Ascending aorta (tissue), 2 donors: ENCODE results near the gene VMAC. TPM values are rescaled to one million over a fixed set of nuclear protein-coding genes. Genes with fewer than 3 reads are reported as not detected.

Experiments
- DNase-seq, 2 donors: peaks; one replicate each; pipeline ENCODE4 v3.0.0-alpha.2; 2019; ENCODE audit warnings: low spot score in 2 of 2
- H3K27ac ChIP-seq, 2 donors: fragments of 200-600 bp; sonication (generic); one replicate each; pipeline ENCODE4 v1.5.1; 2016 to 2017; ENCODE audit warnings: mild to moderate bottlenecking in 1 of 2
- H3K27me3 ChIP-seq: fragments of 200-600 bp; sonication (generic); one replicate; pipeline ENCODE4 v1.5.1; 2017
- H3K36me3 ChIP-seq, 2 donors: fragments of 200-600 bp; sonication (generic); one replicate each; pipeline ENCODE4 v1.5.1; 2016
- H3K4me1 ChIP-seq, 2 donors: fragments of 200-600 bp; sonication (generic); one replicate each; pipeline ENCODE4 v1.5.1; 2016 to 2017; ENCODE audit warnings: mild to moderate bottlenecking in 1 of 2
- H3K4me3 ChIP-seq, 2 donors: fragments of 200-600 bp; sonication (generic); one replicate each; pipeline ENCODE4 v1.5.1; 2016 to 2017; ENCODE audit warnings: mild to moderate bottlenecking in 1 of 2
- H3K9me3 ChIP-seq, 2 donors: fragments of 200-600 bp; sonication (generic); one replicate each; pipeline ENCODE4 v1.5.1; 2016
- intact Hi-C: fragments of 100-400 bp; cut with DNase I; formaldehyde crosslinking; loops from one replicate; pipeline ENCODE4 v1.15.1; 2023
- total RNA-seq: library from RNA; depleted of rRNA; stranded (reverse); fragments of >200 nt; gene quantifications from one replicate; pipeline ENCODE4 v1.1.0, GENCODE V29; 2016
- TF ChIP-seq, protein P1 (sequence below), 3 experiments: fragments of 200-600 bp in 2 of 3; fragments of 450-650 bp in 1 of 3; sonication (generic) in 2 of 3; IDR thresholded peaks; one replicate each; pipeline ENCODE4 v1.5.1; 2016 to 2019; ENCODE audit warnings: antibody characterized with exemption in 3 of 3, mild to moderate bottlenecking in 1 of 3, moderate library complexity in 1 of 3

Gene VMAC
- total RNA-seq, 1 donor from 2014 or later: 15.2 TPM

DNA sequence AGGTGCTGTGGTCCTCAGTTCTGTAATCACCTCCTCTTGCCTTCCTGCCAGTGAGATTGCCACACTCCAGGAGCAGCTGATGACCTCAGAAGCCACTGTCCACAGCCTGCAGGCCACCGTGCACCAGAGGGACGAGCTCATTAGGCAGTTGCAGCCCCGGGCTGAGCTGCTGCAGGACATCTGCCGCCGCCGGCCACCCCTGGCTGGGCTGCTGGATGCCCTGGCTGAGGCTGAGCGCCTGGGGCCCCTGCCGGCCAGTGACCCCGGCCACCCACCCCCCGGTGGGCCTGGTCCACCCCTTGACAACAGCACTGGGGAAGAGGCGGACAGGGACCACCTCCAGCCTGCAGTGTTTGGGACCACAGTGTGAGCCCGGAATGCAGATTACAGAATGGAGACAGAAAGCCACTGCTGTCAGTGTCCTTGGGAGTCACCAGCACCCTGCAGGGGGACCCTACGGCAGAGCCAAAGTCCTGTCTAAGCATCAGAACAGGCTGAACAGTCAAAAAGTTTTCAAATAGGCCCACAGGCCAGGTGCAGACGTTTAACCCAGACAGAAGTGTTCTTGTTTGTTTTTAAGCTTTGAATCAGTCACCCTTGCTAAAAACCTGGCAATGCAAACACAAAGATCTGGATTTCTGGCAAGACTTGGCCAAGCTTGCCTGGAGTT is 4.2 kb downstream of the VMAC start:
- H3K36me3 ChIP-seq: peaks cover 12 to 16% of the 10 kb centered on the region in 2 donors
- H3K27ac ChIP-seq: no peak overlapping the region
- H3K27me3 ChIP-seq: no peaks in the 10 kb centered on the region
- no peaks in the 10 kb centered on the region for H3K9me3 ChIP-seq
- intact Hi-C loops: loop anchor here (10.0 kb wide), 2 partner anchors 516 to 836 kb away; partner anchors contain the start of gene KHSRP
- no peak for DNase-seq
- peaks cover 5 to 17% of the 10 kb centered on the region in 2 donors for H3K4me1 ChIP-seq
- TF ChIP-seq, protein P1, sequence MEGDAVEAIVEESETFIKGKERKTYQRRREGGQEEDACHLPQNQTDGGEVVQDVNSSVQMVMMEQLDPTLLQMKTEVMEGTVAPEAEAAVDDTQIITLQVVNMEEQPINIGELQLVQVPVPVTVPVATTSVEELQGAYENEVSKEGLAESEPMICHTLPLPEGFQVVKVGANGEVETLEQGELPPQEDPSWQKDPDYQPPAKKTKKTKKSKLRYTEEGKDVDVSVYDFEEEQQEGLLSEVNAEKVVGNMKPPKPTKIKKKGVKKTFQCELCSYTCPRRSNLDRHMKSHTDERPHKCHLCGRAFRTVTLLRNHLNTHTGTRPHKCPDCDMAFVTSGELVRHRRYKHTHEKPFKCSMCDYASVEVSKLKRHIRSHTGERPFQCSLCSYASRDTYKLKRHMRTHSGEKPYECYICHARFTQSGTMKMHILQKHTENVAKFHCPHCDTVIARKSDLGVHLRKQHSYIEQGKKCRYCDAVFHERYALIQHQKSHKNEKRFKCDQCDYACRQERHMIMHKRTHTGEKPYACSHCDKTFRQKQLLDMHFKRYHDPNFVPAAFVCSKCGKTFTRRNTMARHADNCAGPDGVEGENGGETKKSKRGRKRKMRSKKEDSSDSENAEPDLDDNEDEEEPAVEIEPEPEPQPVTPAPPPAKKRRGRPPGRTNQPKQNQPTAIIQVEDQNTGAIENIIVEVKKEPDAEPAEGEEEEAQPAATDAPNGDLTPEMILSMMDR (IDR thresholded peaks at IDR 0.05): no peak
- H3K4me3 ChIP-seq: no peak overlapping the region

DNA sequence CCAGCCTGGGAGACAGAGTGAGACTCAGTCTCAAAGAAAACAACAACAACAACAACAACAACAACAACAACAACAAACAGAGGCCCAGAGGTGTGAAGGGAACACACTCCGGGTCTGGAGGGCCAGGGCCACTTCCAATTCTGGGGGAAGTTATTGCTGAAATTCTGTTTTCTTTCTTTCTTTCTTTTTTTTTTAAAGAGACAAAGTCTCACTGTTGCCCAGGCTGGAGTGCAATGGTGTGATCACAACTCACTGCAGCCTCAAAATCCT is 5.9 kb downstream of the VMAC start:
- H3K9me3 ChIP-seq: no peaks in the 10 kb centered on the region
- H3K36me3 ChIP-seq: peaks cover 16 to 20% of the 10 kb centered on the region in 2 donors
- TF ChIP-seq, protein P1 (IDR thresholded peaks at IDR 0.05): no peak
- intact Hi-C loops: no loop called here
- peaks cover 1 to 13% of the 10 kb centered on the region in 2 donors for H3K4me1 ChIP-seq
- no peak for DNase-seq
- no peak overlapping the region for H3K4me3 ChIP-seq
- no peak overlapping the region for H3K27ac ChIP-seq
- H3K27me3 ChIP-seq: no peaks in the 10 kb centered on the region

GRCh38 chr19:5911366-5911765 is 6.7 kb downstream of the VMAC start:
- Histone ChIP-seq H3K27me3 (no peaks in the 10 kb centered on the region), H3K36me3 (peaks cover 21 to 28% of the 10 kb centered on the region in 2 donors), H3K4me3 (no peak overlapping the region), H3K4me1 (peaks cover 0 to 5% of the 10 kb centered on the region in 2 donors), H3K9me3 (no peaks in the 10 kb centered on the region), H3K27ac (no peak overlapping the region)
- intact Hi-C loops: no loop called here
- DNase-seq: no peak
- TF ChIP-seq, protein P1 (IDR thresholded peaks at IDR 0.05): no peak

DNA sequence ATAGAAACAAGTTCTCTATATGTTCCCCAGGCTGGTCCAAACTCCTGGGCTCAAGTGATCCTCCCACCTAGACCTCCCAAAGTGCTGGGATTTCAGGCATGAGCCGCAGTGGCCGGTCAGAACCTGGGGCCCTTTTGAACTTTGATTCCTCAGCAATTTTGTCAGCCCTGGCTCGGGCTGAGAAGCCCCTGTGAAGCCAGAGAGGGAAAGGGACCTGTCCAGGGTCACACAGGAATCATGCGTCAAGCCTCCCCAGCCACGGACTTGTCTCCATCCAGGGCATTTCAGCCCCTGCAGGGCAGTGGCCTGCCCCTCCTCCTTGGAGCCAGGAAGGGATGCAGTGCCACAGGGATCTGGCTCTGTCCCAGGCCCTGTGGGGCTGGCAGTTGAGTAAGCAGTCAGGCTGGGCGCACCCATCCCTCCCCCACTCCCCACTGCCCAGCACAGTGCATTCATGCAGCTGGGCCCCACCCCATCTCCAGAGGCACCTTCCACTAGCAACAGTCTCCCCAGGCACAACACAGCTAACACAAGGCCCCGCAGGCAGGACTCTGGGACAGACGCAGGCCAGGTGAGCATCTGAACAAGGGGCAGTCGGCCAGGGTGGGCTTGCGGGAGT is 9.2 kb downstream of the VMAC start, which contains the start of gene CAPS:
CAPS (plus strand) TSS at position 516 of the 619 bp plus-strand sequence. CDS start 153 bp downstream, outside the sequence.
- Histone ChIP-seq H3K27me3 (no peaks in the 10 kb centered on the region), H3K27ac (peak within 1 kb of the TSS in 1 of 2 donors; percentile 39), H3K36me3 (peaks cover 46 to 51% of the 10 kb centered on the region in 2 donors), H3K9me3 (no peaks in the 10 kb centered on the region), H3K4me3 (no peak within 1 kb of the TSS), H3K4me1 (peaks cover 0 to 4% of the 10 kb centered on the region in 2 donors)
- TF ChIP-seq, protein P1 (IDR thresholded peaks at IDR 0.05): no peak
- peak in 1 of 2 donors; percentile 77 for DNase-seq
- intact Hi-C loops: no loop called here

DNA sequence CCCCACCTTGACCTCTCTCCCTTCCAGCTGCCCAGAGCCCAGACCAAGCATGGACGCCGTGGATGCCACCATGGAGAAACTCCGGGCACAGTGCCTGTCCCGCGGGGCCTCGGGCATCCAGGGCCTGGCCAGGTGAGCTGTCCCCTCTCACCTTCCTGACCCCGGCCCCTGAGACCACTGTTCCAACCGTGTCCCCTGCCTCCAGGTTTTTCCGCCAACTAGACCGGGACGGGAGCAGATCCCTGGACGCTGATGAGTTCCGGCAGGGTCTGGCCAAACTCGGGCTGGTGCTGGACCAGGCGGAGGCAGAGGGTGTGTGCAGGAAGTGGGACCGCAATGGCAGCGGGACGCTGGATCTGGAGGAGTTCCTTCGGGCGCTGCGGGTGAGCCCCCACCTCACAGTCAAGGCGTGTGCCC is 9.7 kb downstream of the VMAC start:
- no peak for DNase-seq
- TF ChIP-seq, protein P1 (IDR thresholded peaks at IDR 0.05): no peak
- H3K36me3 ChIP-seq: peaks cover 48 to 51% of the 10 kb centered on the region in 2 donors
- H3K4me3 ChIP-seq: no peak overlapping the region
- no peaks in the 10 kb centered on the region for H3K9me3 ChIP-seq
- peak overlapping the region in 1 of 2 donors; percentile 39 for H3K27ac ChIP-seq
- peaks cover 0 to 4% of the 10 kb centered on the region in 2 donors for H3K4me1 ChIP-seq
- intact Hi-C loops: no loop called here
- no peaks in the 10 kb centered on the region for H3K27me3 ChIP-seq
